ENCODE data around the gene SETD1B. TPM values are rescaled to one million over a fixed set of nuclear protein-coding genes. Genes with fewer than 3 reads are reported as not detected.

The SETD1B gene
- total and polyA plus RNA-seq, 2 donors (not counting 3 experiments of a cell fraction or from before 2014, with no cell fraction given) = 2.6 to 27.0 TPM

DNA sequence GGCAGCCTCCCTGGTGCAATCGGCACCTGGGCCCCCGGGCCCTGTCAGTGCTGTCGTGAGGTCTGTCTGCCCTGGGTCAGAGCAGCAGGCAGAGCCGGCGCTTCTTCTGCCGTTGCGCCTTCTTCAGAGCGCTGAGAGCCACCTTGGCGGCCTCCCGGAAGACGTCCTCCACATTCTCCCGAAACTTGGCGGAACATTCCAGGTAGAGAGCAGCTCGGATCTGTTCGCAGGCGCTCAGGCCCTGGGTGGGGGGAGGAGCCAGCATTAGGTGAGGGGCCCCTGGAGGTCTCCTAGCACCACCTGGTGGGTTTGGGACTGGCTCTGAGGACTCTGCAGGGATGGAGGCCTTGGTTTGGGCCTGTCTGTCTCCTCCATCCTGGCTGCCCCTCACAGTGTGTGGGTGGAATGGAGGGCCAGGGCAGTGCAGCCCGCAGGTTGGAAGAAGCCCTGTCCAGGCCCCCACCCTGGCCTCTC is 24.4 kb upstream of the SETD1B start:
- dilution Hi-C loops (cut with MboI; ENCODE audit: extremely low pct_ligation_motif_present, low sequenced_read_pairs) = no loop called here
- Histone ChIP-seq H3K27ac (ENCODE audit: insufficient read depth, low read depth, low read length) (no peak overlapping the region), H3K4me2 (ENCODE audit: insufficient read depth, low read length) (no peak overlapping the region), H3K9me1 (replicated peaks; ENCODE audit: control insufficient read depth, extremely low read depth, insufficient read depth, low read length) (no peaks in the 10 kb centered on the region), H3K4me1 (ENCODE audit: control insufficient read depth, extremely low read depth, insufficient read depth, low read length) (peaks cover 4% of the 10 kb centered on the region), H3K27me3 (ENCODE audit: control insufficient read depth in 2 of 2, insufficient read depth in 2 of 2, low read length in 2 of 2) (no peaks in the 10 kb centered on the region), H4K20me1 (replicated peaks; ENCODE audit: control insufficient read depth, extremely low read depth, insufficient read depth, low read length) (no peaks in the 10 kb centered on the region), H3K4me3 (replicated peaks in 1 of 3; ENCODE audit: insufficient read depth in 1 of 3, low read depth in 1 of 3, low read length in 3 of 3) (no peak overlapping the region), H2AFZ (ENCODE audit: low read depth, low read length) (no peak overlapping the region), H3K36me3 (ENCODE audit: control insufficient read depth in 2 of 2, extremely low read depth in 1 of 2, insufficient read depth in 2 of 2, low read length in 2 of 2) (no peaks in the 10 kb centered on the region), H3K9me3 (replicated peaks; ENCODE audit: control insufficient read depth, insufficient read depth, low read length) (no peaks in the 10 kb centered on the region), H3K9ac (replicated peaks; ENCODE audit: extremely low read depth, insufficient read depth, low read length) (no peak overlapping the region), H3K79me2 (ENCODE audit: control insufficient read depth, insufficient read depth, low read length) (no peaks in the 10 kb centered on the region)
- DNase-seq (ENCODE audit: low read depth, low spot score) = no peak
- no peak for FAIRE-seq
- ChIA-PET CTCF (interaction anchor here (1.1 to 10.2 kb wide), 3 partner anchors 14 to 67 kb away, joined by 4 to 173 read pairs (median 7); partner anchors contain the start of genes RHOF and TMEM120B), POLR2A (no interaction called here)
- TF ChIP-seq POLR2AphosphoS5 (IDR thresholded peaks at IDR 0.05; ENCODE audit: insufficient read depth, low read depth, low read length) = no peak
- TF ChIP-seq, protein P1, sequence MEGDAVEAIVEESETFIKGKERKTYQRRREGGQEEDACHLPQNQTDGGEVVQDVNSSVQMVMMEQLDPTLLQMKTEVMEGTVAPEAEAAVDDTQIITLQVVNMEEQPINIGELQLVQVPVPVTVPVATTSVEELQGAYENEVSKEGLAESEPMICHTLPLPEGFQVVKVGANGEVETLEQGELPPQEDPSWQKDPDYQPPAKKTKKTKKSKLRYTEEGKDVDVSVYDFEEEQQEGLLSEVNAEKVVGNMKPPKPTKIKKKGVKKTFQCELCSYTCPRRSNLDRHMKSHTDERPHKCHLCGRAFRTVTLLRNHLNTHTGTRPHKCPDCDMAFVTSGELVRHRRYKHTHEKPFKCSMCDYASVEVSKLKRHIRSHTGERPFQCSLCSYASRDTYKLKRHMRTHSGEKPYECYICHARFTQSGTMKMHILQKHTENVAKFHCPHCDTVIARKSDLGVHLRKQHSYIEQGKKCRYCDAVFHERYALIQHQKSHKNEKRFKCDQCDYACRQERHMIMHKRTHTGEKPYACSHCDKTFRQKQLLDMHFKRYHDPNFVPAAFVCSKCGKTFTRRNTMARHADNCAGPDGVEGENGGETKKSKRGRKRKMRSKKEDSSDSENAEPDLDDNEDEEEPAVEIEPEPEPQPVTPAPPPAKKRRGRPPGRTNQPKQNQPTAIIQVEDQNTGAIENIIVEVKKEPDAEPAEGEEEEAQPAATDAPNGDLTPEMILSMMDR (IDR thresholded peaks at IDR 0.05; ENCODE audit: extremely low read depth in 1 of 2, insufficient read depth in 1 of 2, low read depth in 1 of 2, low read length in 2 of 2) = no peak
- TF ChIP-seq MYC (IDR thresholded peaks at IDR 0.05; ENCODE audit: low read depth, low read length) = no peak
- TF ChIP-seq, protein P2, sequence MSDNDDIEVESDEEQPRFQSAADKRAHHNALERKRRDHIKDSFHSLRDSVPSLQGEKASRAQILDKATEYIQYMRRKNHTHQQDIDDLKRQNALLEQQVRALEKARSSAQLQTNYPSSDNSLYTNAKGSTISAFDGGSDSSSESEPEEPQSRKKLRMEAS (IDR thresholded peaks at IDR 0.05; ENCODE audit: insufficient read depth, insufficient read length) = no peak
- no peak for TF ChIP-seq GATA2 (IDR thresholded peaks at IDR 0.05; ENCODE audit: insufficient read depth, insufficient read length, low read depth, low read length)
- TF ChIP-seq POLR2A (IDR thresholded peaks at IDR 0.05; ENCODE audit: low read depth, low read length) = no peak
- TF ChIP-seq FOS (IDR thresholded peaks at IDR 0.05; ENCODE audit: borderline replicate concordance, insufficient read depth, low read length) = no peak
- no peak for TF ChIP-seq JUN (IDR thresholded peaks at IDR 0.05; ENCODE audit: borderline replicate concordance, insufficient read depth, insufficient read length, low read depth)
- no peak for TF ChIP-seq EZH2 (IDR thresholded peaks at IDR 0.05; ENCODE audit: borderline replicate concordance, low read depth, low read length, severe bottlenecking)
- intact Hi-C loops (cut with micrococcal nuclease) = loop anchor here (10.0 kb wide), 1 partner anchor 285 kb away; no protein-coding TSS in a partner anchor
- BruUV-seq (replicated peaks) = no TSS peak

Measured in endothelial cell of umbilical vein (primary cell).